GM23338 (cell line): ENCODE data around the gene MLKL. TPM values are rescaled to one million over a fixed set of nuclear protein-coding genes. Genes with fewer than 3 reads are reported as not detected.

Source experiments
- ATAC-seq: fragments of 200-7000 bp; cut with Tn5 transposase; 3 replicates; pipeline ENCODE4 v1.9.1; 2020
- DNase-seq: peaks from one replicate; pipeline ENCODE4 v3.0.0-alpha.2; 2015; ENCODE audit warnings: low spot score
- H2AFZ ChIP-seq: fragments of 200-600 bp; sonication (generic); 2 replicates; pipeline ENCODE4 v1.8.0; 2016; ENCODE audit warnings: antibody characterized with exemption, mild to moderate bottlenecking, moderate library complexity
- H3F3A ChIP-seq: fragments of 200-600 bp; sonication (generic); replicated peaks from 2 replicates; pipeline ENCODE4 v1.8.0; 2017; ENCODE audit warnings: antibody characterized with exemption, mixed run types, low read depth
- H3K27ac ChIP-seq: fragments of 200-600 bp; sonication (generic); 2 replicates; pipeline ENCODE4 v1.6.1; 2016; ENCODE audit warnings: low read depth
- H3K27me3 ChIP-seq: fragments of 200-600 bp; sonication (generic); 2 replicates; pipeline ENCODE4 v1.8.0; 2016; ENCODE audit warnings: mild to moderate bottlenecking, mixed run types, moderate library complexity; ENCODE audit not compliant: insufficient read depth
- H3K36me3 ChIP-seq: fragments of 200-600 bp; sonication (generic); 2 replicates; pipeline ENCODE4 v1.8.0; 2016; ENCODE audit warnings: mild to moderate bottlenecking; ENCODE audit not compliant: insufficient read depth
- H3K4me1 ChIP-seq: fragments of 200-600 bp; sonication (generic); 2 replicates; pipeline ENCODE4 v1.8.0; 2016; ENCODE audit warnings: mild to moderate bottlenecking, moderate library complexity; ENCODE audit not compliant: insufficient read depth
- H3K4me2 ChIP-seq: fragments of 200-600 bp; sonication (generic); 2 replicates; pipeline ENCODE4 v1.7.1; 2017; ENCODE audit warnings: mixed run types
- H3K4me3 ChIP-seq: fragments of 200-600 bp; sonication (generic); 2 replicates; pipeline ENCODE4 v1.6.1; 2016; ENCODE audit warnings: mixed run types
- H3K79me2 ChIP-seq: fragments of 200-600 bp; sonication (generic); replicated peaks from 2 replicates; pipeline ENCODE4 v1.8.0; 2017; ENCODE audit warnings: mild to moderate bottlenecking; ENCODE audit not compliant: insufficient read depth
- H3K9me2 ChIP-seq: fragments of 200-600 bp; sonication (generic); 2 replicates; pipeline ENCODE4 v1.8.0; 2017; ENCODE audit not compliant: insufficient read depth
- H4K20me1 ChIP-seq: fragments of 200-600 bp; sonication (generic); replicated peaks from 2 replicates; pipeline ENCODE4 v1.8.0; 2017; ENCODE audit warnings: mild to moderate bottlenecking; ENCODE audit not compliant: insufficient read depth
- H3K27ac Mint-ChIP-seq: 2 replicates; pipeline ENCODE4 v1.8.0; 2020; ENCODE audit warnings: inconsistent platforms, mild to moderate bottlenecking, moderate library complexity, mixed read lengths
- H3K27me3 Mint-ChIP-seq: 3 replicates; pipeline ENCODE4 v1.8.0; 2022; ENCODE audit warnings: low read depth, mild to moderate bottlenecking, moderate library complexity, mixed read lengths, inconsistent platforms; ENCODE audit not compliant: insufficient read depth, poor library complexity
- H3K36me3 Mint-ChIP-seq: 3 replicates; pipeline ENCODE4 v1.8.0; 2021; ENCODE audit warnings: low read depth, mild to moderate bottlenecking, inconsistent platforms, moderate library complexity, mixed read lengths
- H3K4me1 Mint-ChIP-seq: 3 replicates; pipeline ENCODE4 v1.8.0; 2020; ENCODE audit warnings: mild to moderate bottlenecking, inconsistent platforms, mixed read lengths
- H3K4me3 Mint-ChIP-seq: 3 replicates; pipeline ENCODE4 v1.8.0; 2021; ENCODE audit warnings: moderate library complexity, mild to moderate bottlenecking, inconsistent platforms, mixed read lengths
- H3K9me3 Mint-ChIP-seq: 3 replicates; pipeline ENCODE4 v1.8.0; 2020; ENCODE audit warnings: moderate library complexity, mild to moderate bottlenecking, inconsistent platforms, mixed read lengths
- CREB1 ChIP-seq: fragments of 250-450 bp; sonication (Bioruptor Pico); IDR thresholded peaks from 2 replicates; pipeline ENCODE4 v1.5.0; 2020; ENCODE audit warnings: low read depth, mild to moderate bottlenecking, moderate library complexity
- EZH2phosphoT487 ChIP-seq: fragments of 200-600 bp; sonication (generic); IDR thresholded peaks from one replicate; pipeline ENCODE4 v1.8.1; 2018; ENCODE audit warnings: antibody characterized with exemption; ENCODE audit not compliant: unreplicated experiment
- JUNB ChIP-seq: IDR thresholded peaks from one replicate; pipeline ENCODE4 v1.6.1; 2016; ENCODE audit warnings: antibody characterized with exemption; ENCODE audit not compliant: unreplicated experiment
- ZNF114 ChIP-seq: fragments of 250-450 bp; sonication (Bioruptor Pico); IDR thresholded peaks from 2 replicates; pipeline ENCODE4 v1.5.0; 2020; ENCODE audit warnings: mild to moderate bottlenecking, moderate library complexity
- polyA plus RNA-seq: library from polyadenylated mRNA; unstranded; fragments of >200 nt; fragmentation: Nextera tagmentation; extraction: Ambion mirVana; gene quantifications from 2 replicates; pipeline ENCODE4 v1.2.1, GENCODE V29; 2016
- total RNA-seq: library from RNA; depleted of rRNA; stranded (reverse); fragments of >200 nt; shearing (Covaris generic); gene quantifications from 2 replicates; pipeline ENCODE4 v1.2.3, GENCODE V29; 2014
- TF ChIP-seq, protein P1 (sequence below): IDR thresholded peaks from 2 replicates; pipeline ENCODE4 v1.6.1; 2016; ENCODE audit warnings: antibody characterized with exemption
- TF ChIP-seq, protein P2 (sequence below): fragments of 250-450 bp; sonication (Bioruptor Pico); IDR thresholded peaks from 2 replicates; pipeline ENCODE4 v1.5.0; 2020; ENCODE audit warnings: mild to moderate bottlenecking, moderate library complexity
- TF ChIP-seq, protein P3 (sequence below): IDR thresholded peaks from one replicate; pipeline ENCODE4 v1.6.1; 2018; ENCODE audit warnings: antibody characterized with exemption; ENCODE audit not compliant: unreplicated experiment

The MLKL gene
- total and polyA plus RNA-seq, 2 experiments from 2014 or later: 5.1 to 9.7 TPM

DNA sequence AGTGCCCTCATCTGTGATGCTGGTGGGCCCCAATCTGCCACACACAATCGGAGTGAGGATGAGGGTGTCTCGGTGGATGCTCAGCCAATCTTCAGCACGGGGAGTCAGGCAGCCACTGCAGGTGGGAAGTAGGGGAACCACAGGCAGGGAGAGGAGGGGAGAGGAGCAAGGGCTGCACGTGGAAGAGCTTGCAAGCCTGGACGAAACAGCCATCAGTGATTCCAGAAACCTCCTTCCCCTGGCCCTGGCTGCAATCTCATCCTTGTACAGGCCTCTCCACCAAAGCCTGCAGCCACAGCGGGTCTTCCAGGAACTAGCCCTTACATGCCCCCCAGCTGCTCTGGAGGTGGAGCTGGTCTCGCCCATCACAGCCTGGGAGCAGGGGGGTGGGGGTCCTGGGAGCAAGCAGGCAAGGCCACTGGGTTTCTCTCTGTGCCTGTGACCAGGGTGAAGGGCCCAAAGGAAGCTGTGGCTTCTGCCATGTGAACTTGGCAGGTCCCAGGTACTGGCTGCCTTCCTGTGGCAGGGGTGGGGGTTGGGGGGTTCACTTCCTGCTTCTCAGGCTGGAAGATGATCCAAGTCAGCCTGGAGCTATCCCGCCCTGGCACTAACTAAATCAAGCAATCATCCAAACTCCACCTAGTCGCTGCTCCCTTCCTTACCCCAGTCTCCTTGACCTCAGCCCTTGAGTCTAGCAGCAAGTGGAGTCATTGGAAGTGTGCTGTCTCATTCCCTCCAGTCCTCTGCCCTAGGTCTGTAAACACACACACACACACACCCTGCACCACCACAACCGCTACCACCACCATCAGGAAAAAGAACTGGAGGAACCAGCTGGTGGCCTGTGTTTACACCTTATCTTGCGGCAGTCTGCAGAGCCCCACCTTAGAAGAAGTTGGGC is 29.4 kb upstream of the MLKL start:
- no peak overlapping the region for H2AFZ ChIP-seq
- no peak overlapping the region; the same call in 1 of the 2 replicates for H3K27ac ChIP-seq
- no peak overlapping the region for H3K4me3 ChIP-seq
- H3K79me2 ChIP-seq: no peaks in the 10 kb centered on the region
- H3K27me3 ChIP-seq: no peaks in the 10 kb centered on the region
- Mint-ChIP-seq H3K4me1 (peaks cover 23% of the 10 kb centered on the region; the same call in 2 of the 3 replicates), H3K9me3 (peaks cover 14% of the 10 kb centered on the region), H3K4me3 (no peak overlapping the region), H3K27me3 (peaks cover 18% of the 10 kb centered on the region), H3K27ac (0 out of 2 replicates have a peak overlapping the region, but pooled peaks have one; percentile 22), H3K36me3 (peaks cover 6% of the 10 kb centered on the region; the same call in 1 of the 3 replicates)
- no peaks in the 10 kb centered on the region for H4K20me1 ChIP-seq
- H3K36me3 ChIP-seq: no peaks in the 10 kb centered on the region
- peaks cover 31% of the 10 kb centered on the region for H3K4me1 ChIP-seq
- DNase-seq (no peak), ATAC-seq (no peak)
- 0 out of 2 replicates have a peak overlapping the region, but pooled peaks have one; percentile 48 for H3K4me2 ChIP-seq
- H3F3A ChIP-seq: 0 out of 2 replicates have a peak, but pooled peaks cover 2% of the 10 kb centered on the region
- H3K9me2 ChIP-seq: no peaks in the 10 kb centered on the region
- TF ChIP-seq, protein P1, sequence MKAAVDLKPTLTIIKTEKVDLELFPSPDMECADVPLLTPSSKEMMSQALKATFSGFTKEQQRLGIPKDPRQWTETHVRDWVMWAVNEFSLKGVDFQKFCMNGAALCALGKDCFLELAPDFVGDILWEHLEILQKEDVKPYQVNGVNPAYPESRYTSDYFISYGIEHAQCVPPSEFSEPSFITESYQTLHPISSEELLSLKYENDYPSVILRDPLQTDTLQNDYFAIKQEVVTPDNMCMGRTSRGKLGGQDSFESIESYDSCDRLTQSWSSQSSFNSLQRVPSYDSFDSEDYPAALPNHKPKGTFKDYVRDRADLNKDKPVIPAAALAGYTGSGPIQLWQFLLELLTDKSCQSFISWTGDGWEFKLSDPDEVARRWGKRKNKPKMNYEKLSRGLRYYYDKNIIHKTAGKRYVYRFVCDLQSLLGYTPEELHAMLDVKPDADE: no peak
- no peak for TF ChIP-seq EZH2phosphoT487
- TF ChIP-seq CREB1: no peak
- no peak for TF ChIP-seq ZNF114
- TF ChIP-seq, protein P2, sequence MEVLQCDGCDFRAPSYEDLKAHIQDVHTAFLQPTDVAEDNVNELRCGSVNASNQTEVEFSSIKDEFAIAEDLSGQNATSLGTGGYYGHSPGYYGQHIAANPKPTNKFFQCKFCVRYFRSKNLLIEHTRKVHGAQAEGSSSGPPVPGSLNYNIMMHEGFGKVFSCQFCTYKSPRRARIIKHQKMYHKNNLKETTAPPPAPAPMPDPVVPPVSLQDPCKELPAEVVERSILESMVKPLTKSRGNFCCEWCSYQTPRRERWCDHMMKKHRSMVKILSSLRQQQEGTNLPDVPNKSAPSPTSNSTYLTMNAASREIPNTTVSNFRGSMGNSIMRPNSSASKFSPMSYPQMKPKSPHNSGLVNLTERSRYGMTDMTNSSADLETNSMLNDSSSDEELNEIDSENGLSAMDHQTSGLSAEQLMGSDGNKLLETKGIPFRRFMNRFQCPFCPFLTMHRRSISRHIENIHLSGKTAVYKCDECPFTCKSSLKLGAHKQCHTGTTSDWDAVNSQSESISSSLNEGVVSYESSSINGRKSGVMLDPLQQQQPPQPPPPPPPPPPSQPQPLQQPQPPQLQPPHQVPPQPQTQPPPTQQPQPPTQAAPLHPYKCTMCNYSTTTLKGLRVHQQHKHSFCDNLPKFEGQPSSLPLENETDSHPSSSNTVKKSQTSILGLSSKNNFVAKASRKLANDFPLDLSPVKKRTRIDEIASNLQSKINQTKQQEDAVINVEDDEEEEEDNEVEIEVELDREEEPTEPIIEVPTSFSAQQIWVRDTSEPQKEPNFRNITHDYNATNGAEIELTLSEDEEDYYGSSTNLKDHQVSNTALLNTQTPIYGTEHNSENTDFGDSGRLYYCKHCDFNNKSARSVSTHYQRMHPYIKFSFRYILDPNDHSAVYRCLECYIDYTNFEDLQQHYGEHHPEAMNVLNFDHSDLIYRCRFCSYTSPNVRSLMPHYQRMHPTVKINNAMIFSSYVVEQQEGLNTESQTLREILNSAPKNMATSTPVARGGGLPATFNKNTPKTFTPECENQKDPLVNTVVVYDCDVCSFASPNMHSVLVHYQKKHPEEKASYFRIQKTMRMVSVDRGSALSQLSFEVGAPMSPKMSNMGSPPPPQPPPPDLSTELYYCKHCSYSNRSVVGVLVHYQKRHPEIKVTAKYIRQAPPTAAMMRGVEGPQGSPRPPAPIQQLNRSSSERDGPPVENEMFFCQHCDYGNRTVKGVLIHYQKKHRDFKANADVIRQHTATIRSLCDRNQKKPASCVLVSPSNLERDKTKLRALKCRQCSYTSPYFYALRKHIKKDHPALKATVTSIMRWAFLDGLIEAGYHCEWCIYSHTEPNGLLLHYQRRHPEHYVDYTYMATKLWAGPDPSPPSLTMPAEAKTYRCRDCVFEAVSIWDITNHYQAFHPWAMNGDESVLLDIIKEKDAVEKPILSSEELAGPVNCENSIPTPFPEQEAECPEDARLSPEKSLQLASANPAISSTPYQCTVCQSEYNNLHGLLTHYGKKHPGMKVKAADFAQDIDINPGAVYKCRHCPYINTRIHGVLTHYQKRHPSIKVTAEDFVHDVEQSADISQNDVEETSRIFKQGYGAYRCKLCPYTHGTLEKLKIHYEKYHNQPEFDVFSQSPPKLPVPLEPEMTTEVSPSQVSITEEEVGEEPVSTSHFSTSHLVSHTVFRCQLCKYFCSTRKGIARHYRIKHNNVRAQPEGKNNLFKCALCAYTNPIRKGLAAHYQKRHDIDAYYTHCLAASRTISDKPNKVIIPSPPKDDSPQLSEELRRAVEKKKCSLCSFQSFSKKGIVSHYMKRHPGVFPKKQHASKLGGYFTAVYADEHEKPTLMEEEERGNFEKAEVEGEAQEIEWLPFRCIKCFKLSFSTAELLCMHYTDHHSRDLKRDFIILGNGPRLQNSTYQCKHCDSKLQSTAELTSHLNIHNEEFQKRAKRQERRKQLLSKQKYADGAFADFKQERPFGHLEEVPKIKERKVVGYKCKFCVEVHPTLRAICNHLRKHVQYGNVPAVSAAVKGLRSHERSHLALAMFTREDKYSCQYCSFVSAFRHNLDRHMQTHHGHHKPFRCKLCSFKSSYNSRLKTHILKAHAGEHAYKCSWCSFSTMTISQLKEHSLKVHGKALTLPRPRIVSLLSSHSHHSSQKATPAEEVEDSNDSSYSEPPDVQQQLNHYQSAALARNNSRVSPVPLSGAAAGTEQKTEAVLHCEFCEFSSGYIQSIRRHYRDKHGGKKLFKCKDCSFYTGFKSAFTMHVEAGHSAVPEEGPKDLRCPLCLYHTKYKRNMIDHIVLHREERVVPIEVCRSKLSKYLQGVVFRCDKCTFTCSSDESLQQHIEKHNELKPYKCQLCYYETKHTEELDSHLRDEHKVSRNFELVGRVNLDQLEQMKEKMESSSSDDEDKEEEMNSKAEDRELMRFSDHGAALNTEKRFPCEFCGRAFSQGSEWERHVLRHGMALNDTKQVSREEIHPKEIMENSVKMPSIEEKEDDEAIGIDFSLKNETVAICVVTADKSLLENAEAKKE: no peak
- TF ChIP-seq, protein P3, sequence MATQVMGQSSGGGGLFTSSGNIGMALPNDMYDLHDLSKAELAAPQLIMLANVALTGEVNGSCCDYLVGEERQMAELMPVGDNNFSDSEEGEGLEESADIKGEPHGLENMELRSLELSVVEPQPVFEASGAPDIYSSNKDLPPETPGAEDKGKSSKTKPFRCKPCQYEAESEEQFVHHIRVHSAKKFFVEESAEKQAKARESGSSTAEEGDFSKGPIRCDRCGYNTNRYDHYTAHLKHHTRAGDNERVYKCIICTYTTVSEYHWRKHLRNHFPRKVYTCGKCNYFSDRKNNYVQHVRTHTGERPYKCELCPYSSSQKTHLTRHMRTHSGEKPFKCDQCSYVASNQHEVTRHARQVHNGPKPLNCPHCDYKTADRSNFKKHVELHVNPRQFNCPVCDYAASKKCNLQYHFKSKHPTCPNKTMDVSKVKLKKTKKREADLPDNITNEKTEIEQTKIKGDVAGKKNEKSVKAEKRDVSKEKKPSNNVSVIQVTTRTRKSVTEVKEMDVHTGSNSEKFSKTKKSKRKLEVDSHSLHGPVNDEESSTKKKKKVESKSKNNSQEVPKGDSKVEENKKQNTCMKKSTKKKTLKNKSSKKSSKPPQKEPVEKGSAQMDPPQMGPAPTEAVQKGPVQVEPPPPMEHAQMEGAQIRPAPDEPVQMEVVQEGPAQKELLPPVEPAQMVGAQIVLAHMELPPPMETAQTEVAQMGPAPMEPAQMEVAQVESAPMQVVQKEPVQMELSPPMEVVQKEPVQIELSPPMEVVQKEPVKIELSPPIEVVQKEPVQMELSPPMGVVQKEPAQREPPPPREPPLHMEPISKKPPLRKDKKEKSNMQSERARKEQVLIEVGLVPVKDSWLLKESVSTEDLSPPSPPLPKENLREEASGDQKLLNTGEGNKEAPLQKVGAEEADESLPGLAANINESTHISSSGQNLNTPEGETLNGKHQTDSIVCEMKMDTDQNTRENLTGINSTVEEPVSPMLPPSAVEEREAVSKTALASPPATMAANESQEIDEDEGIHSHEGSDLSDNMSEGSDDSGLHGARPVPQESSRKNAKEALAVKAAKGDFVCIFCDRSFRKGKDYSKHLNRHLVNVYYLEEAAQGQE: no peak
- no peak for TF ChIP-seq JUNB
